Vagina (tissue), 2 donors: ENCODE data around the gene LIMS1. TPM values are rescaled to one million over a fixed set of nuclear protein-coding genes. Genes with fewer than 3 reads are reported as not detected.
A peak's percentile ranks its signal among the peaks of the same experiment; 100 is the strongest.

ENCODE experiments used
- DNase-seq, 2 donors: peaks; one replicate each; pipeline ENCODE4 v3.0.0-alpha.2; 2017; ENCODE audit errors: extremely low spot score in 2 of 2
- H3K27ac ChIP-seq: fragments of 200-600 bp; sonication (generic); one replicate; pipeline ENCODE4 v1.5.1; 2019
- H3K27me3 ChIP-seq: fragments of 200-600 bp; sonication (generic); one replicate; pipeline ENCODE4 v1.5.1; 2019
- H3K36me3 ChIP-seq, 2 donors: fragments of 200-600 bp; sonication (generic); one replicate each; pipeline ENCODE4 v1.5.1; 2017 to 2019
- H3K4me1 ChIP-seq: fragments of 200-600 bp; sonication (generic); one replicate; pipeline ENCODE4 v1.5.1; 2019
- H3K4me3 ChIP-seq, 2 donors: fragments of 200-600 bp; sonication (generic); 1 replicate in 1 of 2; 2 replicates in 1 of 2; pipeline ENCODE4 v1.5.1; 2016 to 2019
- H3K9me3 ChIP-seq: fragments of 200-600 bp; sonication (generic); one replicate; pipeline ENCODE4 v1.5.1; 2019
- POLR2A ChIP-seq, 2 donors: fragments of 450-650 bp; IDR thresholded peaks; one replicate each; pipeline ENCODE4 v1.6.1; 2017; ENCODE audit warnings: antibody characterized with exemption in 2 of 2, mild to moderate bottlenecking in 2 of 2, moderate library complexity in 2 of 2
- POLR2AphosphoS5 ChIP-seq, 2 donors: sonication (generic); formaldehyde crosslinking; IDR thresholded peaks; one replicate each; pipeline ENCODE4 v1.9.0; 2017; ENCODE audit warnings: antibody characterized with exemption in 2 of 2, mild to moderate bottlenecking in 2 of 2, low read depth in 1 of 2; ENCODE audit not compliant: insufficient read depth in 1 of 2
- intact Hi-C: fragments of 100-400 bp; cut with DNase I; formaldehyde crosslinking; loops from one replicate; pipeline ENCODE4 v1.15.1; 2023
- total RNA-seq: library from RNA; depleted of rRNA; stranded (reverse); fragments of >200 nt; gene quantifications from one replicate; pipeline ENCODE4 v1.2.3, GENCODE V29; 2016
- TF ChIP-seq, protein P1 (sequence below), 3 experiments: fragments of 450-650 bp in 2 of 3; fragments of 200-600 bp in 1 of 3; sonication (generic) in 1 of 3; IDR thresholded peaks; one replicate each; pipeline ENCODE4 v1.5.1; 2017 to 2019; ENCODE audit warnings: antibody characterized with exemption in 3 of 3, mild to moderate bottlenecking in 2 of 3, moderate library complexity in 2 of 3

The LIMS1 gene
- total RNA-seq, 1 donor from 2014 or later: 66.0 TPM

GRCh38 chr2:108560895-108561530 lies 26.7 kb downstream of the LIMS1 start:
- Histone ChIP-seq H3K4me1 (peaks cover 19% of the 10 kb centered on the region), H3K4me3 (no peak overlapping the region), H3K36me3 (no peaks in the 10 kb centered on the region), H3K27me3 (no peaks in the 10 kb centered on the region), H3K9me3 (no peaks in the 10 kb centered on the region), H3K27ac (no peak overlapping the region)
- TF ChIP-seq POLR2AphosphoS5 (IDR thresholded peaks at IDR 0.05; ENCODE audit: insufficient read depth in 1 of 2, low read depth in 1 of 2): no peak
- TF ChIP-seq, protein P1, sequence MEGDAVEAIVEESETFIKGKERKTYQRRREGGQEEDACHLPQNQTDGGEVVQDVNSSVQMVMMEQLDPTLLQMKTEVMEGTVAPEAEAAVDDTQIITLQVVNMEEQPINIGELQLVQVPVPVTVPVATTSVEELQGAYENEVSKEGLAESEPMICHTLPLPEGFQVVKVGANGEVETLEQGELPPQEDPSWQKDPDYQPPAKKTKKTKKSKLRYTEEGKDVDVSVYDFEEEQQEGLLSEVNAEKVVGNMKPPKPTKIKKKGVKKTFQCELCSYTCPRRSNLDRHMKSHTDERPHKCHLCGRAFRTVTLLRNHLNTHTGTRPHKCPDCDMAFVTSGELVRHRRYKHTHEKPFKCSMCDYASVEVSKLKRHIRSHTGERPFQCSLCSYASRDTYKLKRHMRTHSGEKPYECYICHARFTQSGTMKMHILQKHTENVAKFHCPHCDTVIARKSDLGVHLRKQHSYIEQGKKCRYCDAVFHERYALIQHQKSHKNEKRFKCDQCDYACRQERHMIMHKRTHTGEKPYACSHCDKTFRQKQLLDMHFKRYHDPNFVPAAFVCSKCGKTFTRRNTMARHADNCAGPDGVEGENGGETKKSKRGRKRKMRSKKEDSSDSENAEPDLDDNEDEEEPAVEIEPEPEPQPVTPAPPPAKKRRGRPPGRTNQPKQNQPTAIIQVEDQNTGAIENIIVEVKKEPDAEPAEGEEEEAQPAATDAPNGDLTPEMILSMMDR (IDR thresholded peaks at IDR 0.05): no peak
- TF ChIP-seq POLR2A (IDR thresholded peaks at IDR 0.05): no peak
- no peak for DNase-seq
- intact Hi-C loops: no loop called here

DNA sequence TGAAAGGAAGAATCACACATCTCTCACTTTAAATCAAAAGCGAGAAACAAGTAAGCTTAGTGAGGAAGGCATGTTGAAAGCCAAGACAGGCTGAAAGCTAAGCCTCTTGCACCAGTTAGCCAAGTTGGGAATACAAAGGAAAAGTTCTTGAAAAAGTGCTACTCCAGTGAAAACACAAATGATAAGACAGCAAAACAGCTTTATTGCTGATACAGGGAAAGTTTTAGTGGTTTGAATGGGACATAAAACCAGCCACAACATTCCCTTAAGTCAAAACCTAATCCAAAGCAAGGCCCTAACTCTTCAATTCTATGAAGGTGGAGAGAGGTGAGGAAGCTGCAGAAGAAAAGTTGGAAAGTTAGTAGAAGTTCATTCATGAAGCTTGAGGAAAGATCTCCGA lies 28.0 kb downstream of the LIMS1 start:
- Histone ChIP-seq H3K4me1 (peaks cover 20% of the 10 kb centered on the region), H3K9me3 (no peaks in the 10 kb centered on the region), H3K4me3 (no peak overlapping the region), H3K27ac (no peak overlapping the region), H3K36me3 (no peaks in the 10 kb centered on the region), H3K27me3 (no peaks in the 10 kb centered on the region)
- no peak for DNase-seq
- intact Hi-C loops: no loop called here
- TF ChIP-seq POLR2A (IDR thresholded peaks at IDR 0.05) (no peak), POLR2AphosphoS5 (IDR thresholded peaks at IDR 0.05; ENCODE audit: insufficient read depth in 1 of 2, low read depth in 1 of 2) (no peak)
- TF ChIP-seq, protein P1 (IDR thresholded peaks at IDR 0.05): no peak

- Histone ChIP-seq H3K36me3 (no peaks in the 10 kb centered on the region), H3K4me3 (no peak overlapping the region), H3K9me3 (no peaks in the 10 kb centered on the region), H3K27ac (no peak overlapping the region), H3K4me1 (peaks cover 20% of the 10 kb centered on the region), H3K27me3 (no peaks in the 10 kb centered on the region)
- intact Hi-C loops: no loop called here
- TF ChIP-seq POLR2AphosphoS5 (IDR thresholded peaks at IDR 0.05; ENCODE audit: insufficient read depth in 1 of 2, low read depth in 1 of 2) (no peak), POLR2A (IDR thresholded peaks at IDR 0.05) (no peak)
- TF ChIP-seq, protein P1 (IDR thresholded peaks at IDR 0.05): no peak
- DNase-seq: no peak
Measured at GRCh38 chr2:108564510-108564909, 30.2 kb downstream of the LIMS1 start.

DNA sequence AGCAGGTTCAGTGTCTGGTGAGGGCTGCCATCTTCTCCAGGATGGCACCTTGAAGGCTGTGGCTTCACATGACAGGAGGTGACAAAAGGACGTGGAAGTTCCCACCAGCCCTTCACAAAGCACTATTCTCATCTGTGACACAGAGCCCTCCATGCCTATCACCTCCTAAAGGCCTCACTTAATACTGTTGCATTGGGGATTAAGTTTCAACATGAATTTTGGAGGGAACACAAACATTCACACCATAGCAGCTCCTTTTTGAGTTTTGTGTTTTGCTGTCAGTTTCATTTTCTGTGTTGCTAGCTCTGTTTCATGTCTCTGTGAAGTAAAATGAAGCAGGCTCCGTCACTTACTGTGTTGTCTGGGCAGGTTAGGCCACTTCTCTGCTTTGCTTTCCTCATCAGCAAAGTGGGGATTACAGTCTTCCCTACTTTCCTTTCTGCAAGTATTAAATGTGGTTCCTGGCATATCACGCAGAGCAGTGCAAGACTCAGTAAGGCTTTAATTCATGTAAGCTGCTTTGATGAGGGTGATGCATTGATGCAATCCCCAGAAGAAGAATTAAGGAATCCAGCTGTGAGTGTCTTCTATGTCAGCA lies 31.6 kb downstream of the LIMS1 start:
- Histone ChIP-seq H3K27ac (peak overlapping the region; percentile 18), H3K36me3 (no peaks in the 10 kb centered on the region), H3K4me1 (peaks cover 28% of the 10 kb centered on the region), H3K4me3 (no peak overlapping the region), H3K27me3 (no peaks in the 10 kb centered on the region), H3K9me3 (no peaks in the 10 kb centered on the region)
- no peak for TF ChIP-seq POLR2AphosphoS5 (IDR thresholded peaks at IDR 0.05; ENCODE audit: insufficient read depth in 1 of 2, low read depth in 1 of 2)
- TF ChIP-seq, protein P1 (IDR thresholded peaks at IDR 0.05): no peak
- TF ChIP-seq POLR2A (IDR thresholded peaks at IDR 0.05): no peak
- intact Hi-C loops: no loop called here
- no peak for DNase-seq

DNA sequence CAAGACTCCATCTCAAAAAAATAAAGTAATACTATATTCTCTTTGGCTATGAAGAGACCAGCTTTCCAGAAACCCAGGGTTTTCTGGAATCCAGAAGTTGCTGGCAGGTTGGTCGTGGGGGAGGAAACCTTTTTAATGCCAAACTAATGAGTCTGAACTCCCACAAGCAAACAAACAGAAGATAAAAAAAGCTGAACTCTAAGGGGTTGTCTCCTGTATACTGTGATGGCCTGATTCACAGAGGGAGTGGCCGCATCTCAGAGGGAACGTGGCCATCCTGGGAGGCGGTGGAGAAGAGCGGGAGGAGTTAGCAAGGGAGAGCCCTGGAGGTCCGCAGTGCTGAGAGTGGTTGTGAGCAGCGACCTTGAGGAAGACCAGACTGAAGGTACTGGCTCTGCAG lies 36.1 kb downstream of the LIMS1 start:
- Histone ChIP-seq H3K9me3 (no peaks in the 10 kb centered on the region), H3K36me3 (no peaks in the 10 kb centered on the region), H3K4me1 (peaks cover 35% of the 10 kb centered on the region), H3K27ac (no peak overlapping the region), H3K4me3 (no peak overlapping the region), H3K27me3 (no peaks in the 10 kb centered on the region)
- TF ChIP-seq POLR2AphosphoS5 (IDR thresholded peaks at IDR 0.05; ENCODE audit: insufficient read depth in 1 of 2, low read depth in 1 of 2): no peak
- no peak for DNase-seq
- intact Hi-C loops: no loop called here
